HG02759 (cell line): ENCODE results near the gene SUGCT.

Experiments used
- ATAC-seq: cut with Tn5 transposase; IDR thresholded peaks from one replicate; pipeline ENCODE4 v1.9.1; 2021; ENCODE audit warnings: mild to moderate bottlenecking, moderate library complexity; ENCODE audit not compliant: unreplicated experiment

Gene SUGCT

GRCh38 chr7:40457776-40458480 lies 323.1 kb downstream of the SUGCT start:
- ATAC-seq: no peak

- ATAC-seq: no peak
These were observed 328.6 kb downstream of the SUGCT start for GRCh38 chr7:40463446-40463845.

GRCh38 chr7:40468891-40469864 lies 334.4 kb downstream of the SUGCT start:
- no peak for ATAC-seq

- ATAC-seq: no peak
These were observed 335.3 kb downstream of the SUGCT start for GRCh38 chr7:40470091-40470592.

- ATAC-seq: no peak
These were observed 336.0 kb downstream of the SUGCT start for GRCh38 chr7:40470817-40471216.

- no peak for ATAC-seq
These were observed 337.1 kb downstream of the SUGCT start for GRCh38 chr7:40471891-40472290.

GRCh38 chr7:40474790-40475680 lies 340.2 kb downstream of the SUGCT start:
- ATAC-seq: peak; percentile 96

GRCh38 chr7:40475681-40475982 lies 340.8 kb downstream of the SUGCT start:
- ATAC-seq: no peak

- ATAC-seq: no peak
These were observed 342.3 kb downstream of the SUGCT start for GRCh38 chr7:40477094-40477493.

GRCh38 chr7:40482845-40483244 lies 348.0 kb downstream of the SUGCT start:
- no peak for ATAC-seq

- no peak for ATAC-seq
These were observed 348.8 kb downstream of the SUGCT start for GRCh38 chr7:40483630-40484029.

GRCh38 chr7:40489844-40490602 lies 355.2 kb downstream of the SUGCT start:
- no peak for ATAC-seq

GRCh38 chr7:40490603-40490924 lies 355.8 kb downstream of the SUGCT start:
- ATAC-seq: no peak

GRCh38 chr7:40492946-40493345 lies 358.1 kb downstream of the SUGCT start:
- no peak for ATAC-seq

- no peak for ATAC-seq
These were observed 358.8 kb downstream of the SUGCT start for GRCh38 chr7:40493609-40494051.

GRCh38 chr7:40498924-40499510 lies 364.2 kb downstream of the SUGCT start:
- no peak for ATAC-seq

GRCh38 chr7:40499718-40500117 lies 364.9 kb downstream of the SUGCT start:
- no peak for ATAC-seq

- ATAC-seq: no peak
These were observed 365.4 kb downstream of the SUGCT start for GRCh38 chr7:40500219-40500618.

- no peak for ATAC-seq
These were observed 367.6 kb downstream of the SUGCT start for GRCh38 chr7:40502359-40502758.

- no peak for ATAC-seq
These were observed 371.4 kb downstream of the SUGCT start for GRCh38 chr7:40506158-40506557.
